GM21526 (cell line): ENCODE data around the gene FBXW12.

Experiments used
- ATAC-seq: cut with Tn5 transposase; IDR thresholded peaks from one replicate; pipeline ENCODE4 v1.9.1; 2021; ENCODE audit warnings: moderate library complexity; ENCODE audit not compliant: unreplicated experiment, low FRiP score

FBXW12 gene

GRCh38 chr3:48419149-48419548 lies 47.1 kb downstream of the FBXW12 start:
- no peak for ATAC-seq

DNA sequence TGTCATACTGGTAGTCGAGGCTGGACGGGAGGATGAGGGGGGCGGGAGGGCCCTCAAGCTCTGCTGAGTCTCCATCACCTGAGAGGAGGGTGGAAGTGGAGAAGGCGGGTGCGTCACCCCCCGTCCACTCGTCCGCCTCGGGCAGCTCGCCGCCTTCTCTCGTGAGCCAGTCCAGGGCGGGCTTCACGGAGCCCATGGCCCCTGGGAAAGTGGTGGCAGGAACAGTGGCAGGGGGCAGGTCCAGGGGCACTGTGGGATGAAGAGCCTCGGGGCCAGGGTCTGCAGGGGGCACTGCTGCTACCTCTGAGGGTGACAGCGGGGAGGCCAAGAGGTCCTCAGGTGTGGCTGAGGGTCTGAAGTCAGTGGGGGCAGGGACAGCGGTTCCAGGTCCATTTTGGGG lies 47.6 kb downstream of the FBXW12 start:
- no peak for ATAC-seq

DNA sequence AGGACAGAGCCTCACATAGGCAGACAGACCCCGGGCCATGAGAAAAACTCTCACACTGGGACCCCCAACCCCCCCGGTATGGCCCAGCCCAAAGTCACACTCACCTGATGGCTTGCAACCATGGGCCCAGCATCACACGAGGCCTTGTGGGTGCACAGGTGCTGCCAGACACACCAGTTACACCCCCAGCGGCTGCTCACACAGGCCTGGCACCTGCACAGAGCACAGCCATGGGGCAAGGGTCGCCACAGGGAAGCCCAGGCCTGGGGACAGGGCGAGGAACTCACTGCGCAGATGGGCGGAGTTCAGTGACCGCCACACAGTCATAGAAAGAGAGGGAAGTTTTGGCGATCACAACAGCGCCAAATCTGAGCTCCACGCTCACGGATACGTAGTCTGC lies 48.5 kb downstream of the FBXW12 start:
- no peak for ATAC-seq

DNA sequence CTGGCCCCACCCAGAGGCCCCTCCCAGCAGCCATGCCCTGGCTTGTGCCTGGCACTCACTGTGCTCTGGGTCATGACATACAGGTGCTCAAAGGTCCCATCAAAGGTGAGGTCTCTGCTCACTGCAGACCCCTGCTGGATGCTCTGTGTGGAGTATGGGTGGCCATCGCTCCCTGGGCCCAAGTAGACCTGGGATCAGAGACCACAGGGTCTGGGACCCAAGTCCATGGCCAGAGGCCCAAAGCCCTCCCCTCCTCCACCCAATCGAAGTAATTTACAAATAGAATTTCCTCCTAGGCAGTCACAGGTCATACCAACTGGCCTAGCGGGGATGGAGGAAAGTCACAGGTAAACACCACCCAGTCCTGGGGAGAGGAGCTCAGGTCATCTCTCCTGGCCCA lies 50.3 kb downstream of the FBXW12 start:
- no peak for ATAC-seq

DNA sequence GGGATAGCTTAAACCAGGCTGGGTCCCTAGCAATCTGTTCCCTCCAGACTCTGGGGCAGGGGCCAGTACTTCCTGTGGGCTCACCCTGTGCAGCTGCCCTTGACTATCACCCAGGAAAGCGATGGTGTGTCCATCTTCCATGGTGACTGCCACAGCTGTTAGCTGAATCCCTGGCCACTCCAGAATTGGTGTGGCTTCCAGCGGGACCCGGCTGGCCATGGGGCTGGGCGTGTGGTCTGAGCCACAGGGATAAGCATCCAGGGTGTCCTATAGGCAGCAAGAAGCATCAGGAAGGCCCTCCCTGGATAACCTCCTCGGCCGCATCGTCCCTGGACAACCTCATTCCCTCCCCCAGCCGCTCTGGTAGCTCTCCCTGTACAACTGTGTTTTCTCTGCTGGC lies 50.7 kb downstream of the FBXW12 start:
- no peak for ATAC-seq

GRCh38 chr3:48423241-48423882 lies 51.3 kb downstream of the FBXW12 start:
- ATAC-seq: no peak

- no peak for ATAC-seq
Observed at GRCh38 chr3:48423883-48424695, 52.1 kb downstream of the FBXW12 start.

DNA sequence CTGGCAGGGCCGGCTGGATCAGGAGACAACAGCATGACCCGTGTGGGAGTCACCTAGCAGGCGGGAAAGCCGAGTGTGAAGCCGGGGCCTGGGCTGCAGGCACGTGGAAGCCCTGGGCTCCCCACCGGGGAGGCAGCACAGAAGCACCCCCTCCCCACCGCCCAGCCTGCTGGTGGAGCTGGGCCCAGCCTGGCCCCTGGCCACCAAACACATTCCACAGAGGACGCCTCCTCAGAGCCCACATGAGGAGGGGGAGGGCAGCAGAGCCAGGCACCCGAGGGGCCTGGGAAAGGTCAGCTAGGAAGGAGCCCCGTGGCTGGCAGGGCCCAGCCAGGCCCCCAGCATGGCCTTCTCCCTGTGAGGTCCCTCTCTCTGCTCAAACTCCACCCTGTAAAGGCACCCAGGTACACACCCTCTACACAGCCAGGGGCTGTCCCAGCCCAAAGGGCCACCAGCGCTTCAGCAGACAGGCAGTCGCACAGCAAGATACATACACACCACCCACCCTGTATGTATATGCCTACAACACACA lies 53.3 kb downstream of the FBXW12 start:
- ATAC-seq: no peak

- no peak for ATAC-seq
Observed at GRCh38 chr3:48426401-48426909, 54.4 kb downstream of the FBXW12 start.

DNA sequence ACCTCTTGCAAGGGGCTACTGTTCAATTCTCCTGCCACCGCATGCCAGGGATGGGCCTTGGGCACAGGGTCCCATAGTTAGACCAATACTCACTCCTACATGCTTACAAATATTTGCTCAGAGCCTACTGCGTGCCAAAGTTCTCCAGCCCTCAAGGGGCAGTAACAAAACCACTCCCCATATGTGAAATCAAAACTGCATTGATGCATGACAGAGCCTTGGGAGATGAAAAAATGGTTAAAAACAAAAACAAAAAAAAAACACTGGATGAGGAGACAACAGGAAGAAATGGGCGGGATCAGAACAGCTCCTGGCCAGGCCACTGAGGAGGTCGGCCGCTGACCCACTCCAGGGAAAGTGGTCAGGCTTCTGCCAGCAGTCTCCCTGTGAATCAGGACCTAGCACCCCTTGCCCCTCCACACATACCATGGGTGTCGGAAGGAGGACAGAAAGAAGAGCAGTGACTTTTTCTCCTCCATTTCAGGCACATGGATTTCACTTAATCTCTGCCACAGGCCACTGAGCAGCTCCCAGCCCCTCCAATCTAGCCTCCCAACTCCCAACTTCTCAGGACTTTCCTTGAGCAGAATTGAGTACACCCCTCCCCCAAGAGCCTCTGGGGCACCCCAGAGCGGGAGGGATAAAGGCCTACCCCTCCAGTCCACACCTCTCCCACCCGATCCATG lies 55.1 kb downstream of the FBXW12 start:
- ATAC-seq: no peak

- no peak for ATAC-seq
Observed at GRCh38 chr3:48427630-48427962, 55.6 kb downstream of the FBXW12 start.

DNA sequence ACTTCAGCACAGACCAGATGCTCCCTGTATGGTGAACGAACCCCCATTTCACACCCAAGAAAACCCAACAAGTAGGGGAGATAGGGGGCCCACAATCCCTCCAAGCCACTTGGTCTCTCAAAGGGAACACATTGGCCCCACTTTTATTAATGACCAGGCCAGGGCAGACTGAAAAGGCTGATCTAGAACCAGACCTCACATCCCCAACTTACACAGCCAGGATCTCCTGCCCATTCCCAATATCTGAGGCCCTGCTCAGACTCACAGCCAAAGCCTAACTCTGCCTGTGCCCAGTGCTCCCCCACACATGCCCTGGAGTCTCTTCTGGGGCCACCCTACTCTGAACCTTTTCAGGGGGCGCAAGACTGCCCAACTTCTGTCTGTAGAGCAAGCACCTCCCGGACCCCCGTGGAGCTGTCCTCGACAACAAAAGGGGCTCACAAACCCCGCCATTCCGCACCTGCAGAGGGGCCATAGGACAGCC lies 56.1 kb downstream of the FBXW12 start:
- ATAC-seq: no peak

- ATAC-seq: no peak
Observed at GRCh38 chr3:48428572-48429316, 56.7 kb downstream of the FBXW12 start.

DNA sequence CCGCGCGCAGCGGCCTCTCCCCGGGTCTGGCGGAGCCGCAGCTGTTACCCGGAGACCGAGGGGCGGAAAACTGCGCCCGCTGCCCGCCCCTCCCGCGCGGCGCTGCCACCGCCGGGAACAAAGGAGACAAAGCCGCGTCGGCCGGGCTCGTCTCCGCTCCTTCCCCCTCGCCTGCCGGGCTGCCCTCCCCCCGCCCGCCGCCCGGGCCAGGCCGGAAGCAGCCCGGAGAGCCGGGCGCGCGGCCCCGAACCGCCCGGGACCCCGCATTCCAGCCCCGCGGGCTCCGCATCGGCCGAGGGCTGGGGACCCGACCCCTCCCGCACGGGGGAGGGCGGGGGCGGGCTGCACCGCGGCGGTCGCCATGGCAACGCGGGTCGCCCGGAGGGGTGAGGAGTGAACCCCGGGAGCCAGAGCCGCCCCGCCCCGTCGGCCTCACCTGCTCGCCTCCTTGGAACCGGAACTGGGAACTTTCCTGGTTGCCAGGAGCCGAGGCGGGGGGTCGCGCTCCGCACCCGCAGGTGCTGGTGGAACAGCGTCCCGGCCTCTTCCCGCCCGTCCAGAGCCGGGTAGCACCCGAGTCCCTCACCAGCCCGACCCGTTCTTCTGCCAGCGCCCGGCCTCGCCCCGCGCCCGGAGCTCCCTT lies 57.4 kb downstream of the FBXW12 start:
- no peak for ATAC-seq

- no peak for ATAC-seq
Observed at GRCh38 chr3:48429960-48430707, 58.1 kb downstream of the FBXW12 start, which contains the start of gene PLXNB1. Gene PLXNB1, minus strand, starts transcription at chr3:48430086. Its CDS starts 5,475 bp downstream, at chr3:48424611.

DNA sequence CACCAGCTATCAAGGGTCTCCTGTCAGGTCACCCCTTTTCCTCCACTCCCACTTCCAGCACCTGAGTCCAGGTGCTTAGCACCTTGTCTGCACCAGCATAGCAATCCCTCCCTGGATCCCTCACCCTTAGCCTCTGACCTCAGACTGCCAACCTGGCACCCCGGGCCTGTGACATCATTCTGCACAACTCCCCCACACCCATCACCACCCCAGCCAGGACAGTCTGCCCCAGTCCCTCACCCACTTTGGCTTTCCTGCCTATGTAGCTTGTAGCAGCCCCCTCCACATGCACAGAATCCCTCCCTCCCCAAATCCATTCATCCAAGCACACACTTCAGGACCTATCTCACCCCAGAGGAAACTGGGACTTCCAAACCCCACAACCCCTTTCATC lies 58.7 kb downstream of the FBXW12 start:
- ATAC-seq: no peak

DNA sequence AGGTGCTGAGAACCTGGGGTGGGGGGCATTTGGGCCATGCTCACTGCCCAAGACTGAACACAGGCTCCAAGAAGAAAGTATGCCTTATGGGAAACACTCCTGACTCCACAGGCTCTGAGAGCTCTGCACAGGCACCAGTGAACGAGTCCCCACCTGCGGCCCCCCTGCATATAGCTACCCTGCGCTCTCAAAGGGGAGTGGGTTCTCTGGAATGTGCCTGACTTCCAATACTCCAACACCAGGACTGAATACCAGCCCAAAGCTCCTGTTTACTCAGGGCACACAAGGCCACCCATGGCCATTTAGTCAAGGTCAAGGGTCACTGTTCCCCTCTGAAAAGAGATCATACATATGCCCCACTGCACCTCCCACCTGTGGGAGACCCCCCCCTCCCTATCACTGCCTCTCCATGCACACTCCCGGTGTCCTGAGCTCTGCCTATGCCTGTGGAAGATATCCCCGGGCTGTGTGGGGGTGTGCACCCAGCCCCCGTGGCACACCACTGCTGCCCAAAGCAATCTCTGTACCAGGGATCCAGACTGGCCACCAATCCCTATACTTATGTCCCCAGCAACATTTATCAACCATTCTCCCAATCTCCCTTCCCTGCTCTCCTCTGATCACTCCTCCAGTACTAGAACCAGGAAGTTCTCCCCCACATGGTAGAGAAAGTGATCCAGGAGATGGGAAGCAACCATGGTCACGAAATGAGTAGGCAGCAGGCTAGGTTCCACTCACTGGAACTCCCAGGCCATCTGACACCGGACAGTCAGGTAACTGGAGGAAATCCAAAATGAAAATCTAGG lies 59.4 kb downstream of the FBXW12 start:
- no peak for ATAC-seq
